ENCODE data around the gene SIGLECL1. TPM values are rescaled to one million over a fixed set of nuclear protein-coding genes. Genes with fewer than 3 reads are reported as not detected.

Gene SIGLECL1
- total RNA-seq, result not detected in 2 replicates

GRCh38 chr19:51250786-51251467, at the start of gene SIGLECL1:
TSS of gene SIGLECL1 (plus strand) at chr19:51251080. CDS start at chr19:51264073, 12,993 bp downstream.

DNA sequence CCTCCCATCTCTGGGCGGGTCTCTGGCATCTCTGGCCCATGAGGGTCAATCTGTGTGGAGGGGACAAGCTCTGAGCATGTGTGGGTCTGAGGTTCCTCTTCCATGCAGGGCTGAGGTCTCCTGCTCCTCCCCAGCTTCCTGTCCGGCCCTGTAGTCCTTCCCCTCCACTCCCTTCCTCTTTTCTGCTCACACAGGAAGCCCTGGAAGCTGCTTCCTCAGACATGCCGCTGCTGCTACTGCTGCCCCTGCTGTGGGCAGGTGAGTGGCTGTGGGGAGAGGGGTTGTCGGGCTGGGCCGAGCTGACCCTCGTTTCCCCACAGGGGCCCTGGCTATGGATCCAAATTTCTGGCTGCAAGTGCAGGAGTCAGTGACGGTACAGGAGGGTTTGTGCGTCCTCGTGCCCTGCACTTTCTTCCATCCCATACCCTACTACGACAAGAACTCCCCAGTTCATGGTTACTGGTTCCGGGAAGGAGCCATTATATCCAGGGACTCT, 25.9 kb upstream of the SIGLECL1 start, which contains the start of gene CD33:
Gene CD33 (plus strand): TSS at position 183 of the 496 bp plus-strand sequence. CDS start 39 bp downstream, at position 222.

DNA sequence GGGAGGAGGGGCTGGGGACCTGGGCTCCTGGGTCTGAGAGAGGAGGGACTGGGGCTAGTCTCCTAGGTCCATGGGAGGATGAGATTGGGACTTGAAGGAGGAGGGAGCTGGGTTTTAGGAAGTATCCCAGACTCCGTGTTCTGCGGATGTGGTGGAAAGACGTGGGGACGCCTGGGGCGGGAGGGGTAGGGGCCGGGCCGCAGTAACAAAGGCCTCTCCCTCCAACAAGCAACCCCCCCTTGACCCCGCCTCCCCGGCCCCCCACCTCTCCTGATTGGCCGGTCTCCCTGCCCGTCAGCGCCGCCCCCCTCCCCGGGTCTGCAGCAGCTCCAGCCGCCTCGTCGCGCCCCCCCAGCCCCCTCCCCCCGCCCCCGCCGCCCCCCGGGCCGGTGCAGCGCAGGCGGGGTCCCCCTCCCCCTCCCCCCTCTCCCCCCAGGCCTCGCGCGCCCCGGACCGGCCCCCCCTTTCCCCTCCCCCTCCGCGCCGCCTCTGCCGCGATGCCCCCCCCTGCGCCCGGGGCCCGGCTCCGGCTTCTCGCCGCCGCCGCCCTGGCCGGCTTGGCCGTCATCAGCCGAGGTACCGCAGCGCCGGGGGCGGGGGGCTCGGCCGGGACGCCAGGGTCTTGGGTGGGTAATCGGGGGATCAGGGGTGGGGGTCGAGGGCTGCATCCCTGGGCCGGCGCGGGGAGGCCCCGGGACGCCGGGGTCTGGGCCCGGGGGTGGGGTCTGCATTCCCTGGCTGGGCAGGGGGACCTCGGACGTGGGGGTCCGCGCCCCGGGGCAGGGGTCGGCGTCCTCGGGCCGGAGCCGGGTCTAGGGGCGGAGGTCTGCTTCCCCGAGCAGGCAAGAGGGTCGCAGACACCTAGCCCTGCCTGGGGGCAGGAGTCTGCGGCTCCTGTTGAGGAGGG, 60.7 kb downstream of the SIGLECL1 start, which contains the start of gene IGLON5:
Gene IGLON5 (plus strand): TSS at position 294 of the 907 bp plus-strand sequence. CDS start 204 bp downstream, at position 498.

Small RNAs within 50 kb of the gene (small RNA-seq; reads per million reads assigned to genes)
- not detected for gene MIR8074

Other genes with a start within 250 kb of the SIGLECL1 start
- 0.39 TPM in 1 of 2 replicates, not detected in the other for gene KLK8, start 249.5 kb upstream of the SIGLECL1 start, total RNA-seq
- gene KLK10, start 231.4 kb upstream of the SIGLECL1 start, total RNA-seq, result not detected in 2 replicates
- gene KLK11, start 224.5 kb upstream of the SIGLECL1 start, total RNA-seq, result not detected in 2 replicates
- gene KLK12, start 216.1 kb upstream of the SIGLECL1 start, total RNA-seq, result not detected in 2 replicates
- not detected in 2 replicates for gene KLK13, start 186.0 kb upstream of the SIGLECL1 start, total RNA-seq
- gene KLK14, start 168.2 kb upstream of the SIGLECL1 start, total RNA-seq, result not detected in 2 replicates
- 6.3 and 7.9 TPM in 2 replicates for gene CTU1, start 142.7 kb upstream of the SIGLECL1 start, total RNA-seq
- not detected in 2 replicates for gene SIGLEC9, start 126.2 kb upstream of the SIGLECL1 start, total RNA-seq
- not detected in 2 replicates for gene SIGLEC7, start 108.8 kb upstream of the SIGLECL1 start, total RNA-seq
- gene CD33, start 26.0 kb upstream of the SIGLECL1 start, total RNA-seq, result not detected in 2 replicates
- gene IGLON5, start 60.6 kb downstream of the SIGLECL1 start, total RNA-seq, result not detected in 2 replicates
- gene VSIG10L, start 91.1 kb downstream of the SIGLECL1 start, total RNA-seq, result 1.4 and 2.4 TPM in 2 replicates
- gene ETFB, start 115.3 kb downstream of the SIGLECL1 start, total RNA-seq, result 42.9 and 82.1 TPM in 2 replicates
- gene CLDND2, start 117.9 kb downstream of the SIGLECL1 start, total RNA-seq, result not detected in 2 replicates
- gene NKG7, start 121.6 kb downstream of the SIGLECL1 start, total RNA-seq, result not detected in 2 replicates
- gene LIM2, start 136.9 kb downstream of the SIGLECL1 start, total RNA-seq, result not detected in 2 replicates
- 0.43 TPM in 1 of 2 replicates, not detected in the other for gene C19orf84, start 139.5 kb downstream of the SIGLECL1 start, total RNA-seq
- under 0.01 TPM in 1 of 2 replicates, not detected in the other for gene SIGLEC10, start 166.6 kb downstream of the SIGLECL1 start, total RNA-seq
- gene SIGLEC8, start 207.4 kb downstream of the SIGLECL1 start, total RNA-seq, result not detected in 2 replicates
- not detected in 2 replicates for gene CEACAM18, start 227.5 kb downstream of the SIGLECL1 start, total RNA-seq

Data from placental epithelial cell (primary cell).